HepG2 (cell line): Measurements from ENCODE around the gene MICAL3. TPM values are rescaled to one million over a fixed set of nuclear protein-coding genes. Genes with fewer than 3 reads are reported as not detected.

Source experiments
- ATAC-seq: fragments of 200-7000 bp; cut with Tn5 transposase; 3 replicates; pipeline ENCODE4 v1.9.1; 2020; ENCODE audit warnings: mild to moderate bottlenecking, moderate library complexity
- BruUV-seq: library from RNA; stranded (reverse); fragments of 400-500 nt; replicated peaks from 2 replicates; lab custom pipeline; 2021; lab: Mats Ljungman, UMichigan
- CTCF ChIA-PET: fragments of 300-600 bp; formaldehyde crosslinking; extraction: SDS; loops from one replicate; lab custom pipeline; 2021; ENCODE audit warnings: low total read pairs, inconsistent platforms, low intra/inter-chr PET ratio; lab: Yijun Ruan, JAX
- POLR2A ChIA-PET: fragments of 350-600 bp; sonication (Branson Sonifier 250); formaldehyde crosslinking; loops from one replicate; lab custom pipeline; 2020; ENCODE audit warnings: antibody characterized with exemption, inconsistent platforms; lab: Yijun Ruan, JAX
- DNase-seq: peaks from one replicate; pipeline ENCODE4 v3.0.0-alpha.2; 2015; ENCODE audit warnings: low spot score
- FAIRE-seq: peaks from 3 replicates; lab custom pipeline; 2011; peaks lifted over from hg19 to GRCh38; lab: Jason Lieb, UNC
- H2AFZ ChIP-seq: one replicate; pipeline ENCODE4 v1.6.1; 2011; ENCODE audit warnings: low read length, inconsistent platforms
- H3K27ac ChIP-seq: fragments of 300-600 bp; 3 replicates; pipeline ENCODE4 v1.8.0; 2011; ENCODE audit warnings: mixed run types, mild to moderate bottlenecking, mixed read lengths, low read length, inconsistent platforms; ENCODE audit not compliant: insufficient read depth; ENCODE audit errors: extremely low read length
- H3K27me3 ChIP-seq, 2 experiments: fragments of 200-600 bp in 1 of 2; 2 replicates in 1 of 2; 3 replicates in 1 of 2; pipeline versions ENCODE4 v1.6.0 to v1.8.0; 2011; ENCODE audit warnings: low read length in 2 of 2, mild to moderate bottlenecking in 2 of 2, moderate library complexity in 2 of 2, inconsistent platforms in 1 of 2; ENCODE audit not compliant: insufficient read depth in 2 of 2, control insufficient read depth in 1 of 2
- H3K36me3 ChIP-seq, 2 experiments: fragments of 200-600 bp in 1 of 2; replicated peaks in 1 of 2; 2 replicates in 1 of 2; 3 replicates in 1 of 2; pipeline versions ENCODE4 v1.5.1 to v1.8.0; 2011; ENCODE audit warnings: low read length in 2 of 2, inconsistent platforms in 1 of 2; ENCODE audit not compliant: insufficient read depth in 2 of 2, control insufficient read depth in 1 of 2
- H3K4me1 ChIP-seq: 2 replicates; pipeline ENCODE4 v1.5.1; 2012; ENCODE audit warnings: low read length, inconsistent platforms; ENCODE audit not compliant: insufficient read depth
- H3K4me2 ChIP-seq: 2 replicates; pipeline ENCODE4 v1.6.0; 2011; ENCODE audit warnings: low read depth, low read length, inconsistent platforms
- H3K4me3 ChIP-seq, 3 experiments: fragments of 200-600 bp in 1 of 3; sonication (generic), shearing (Covaris generic) in 1 of 3; replicated peaks in 1 of 3; 2 replicates each; pipeline ENCODE4 v1.5.1; 2011 to 2016; ENCODE audit warnings: low read length in 3 of 3, inconsistent platforms in 2 of 3, low read depth in 2 of 3, mild to moderate bottlenecking in 2 of 3, control low read depth in 1 of 3, mixed read lengths in 1 of 3; ENCODE audit not compliant: insufficient read depth in 1 of 3
- H3K79me2 ChIP-seq: one replicate; pipeline ENCODE4 v1.6.1; 2011; ENCODE audit warnings: low read length, inconsistent platforms; ENCODE audit not compliant: insufficient read depth
- H3K9ac ChIP-seq: 2 replicates; pipeline ENCODE4 v1.6.0; 2011; ENCODE audit warnings: mild to moderate bottlenecking, low read depth, low read length, inconsistent platforms; ENCODE audit not compliant: insufficient read depth
- H3K9me3 ChIP-seq: 2 replicates; pipeline ENCODE4 v1.5.1; 2012; ENCODE audit warnings: mild to moderate bottlenecking, low read length
- H4K20me1 ChIP-seq: 2 replicates; pipeline ENCODE4 v1.6.0; 2011; ENCODE audit warnings: inconsistent platforms, mild to moderate bottlenecking, low read length, moderate library complexity; ENCODE audit not compliant: insufficient read depth
- AHR ChIP-seq: IDR thresholded peaks from 2 replicates; pipeline ENCODE4 v1.6.1; 2018; ENCODE audit warnings: missing genetic modification reagents, missing compliant biosample characterization
- EED ChIP-seq: sonication (generic); formaldehyde crosslinking; IDR thresholded peaks from 2 replicates; pipeline ENCODE4 v1.5.0; 2020; ENCODE audit warnings: mild to moderate bottlenecking, missing genetic modification reagents
- ELF4 ChIP-seq: sonication (generic); formaldehyde crosslinking; IDR thresholded peaks from 2 replicates; pipeline ENCODE4 v1.5.0; 2020; ENCODE audit warnings: missing genetic modification reagents, mild to moderate bottlenecking, moderate library complexity, borderline replicate concordance
- ERF ChIP-seq: IDR thresholded peaks from 2 replicates; pipeline ENCODE4 v1.6.1; 2018; ENCODE audit warnings: missing biosample characterization, missing genetic modification reagents
- KAT2B ChIP-seq: fragments of 150-350 bp; IDR thresholded peaks from 2 replicates; pipeline ENCODE4 v1.6.1; 2014; ENCODE audit warnings: low read depth, low read length, borderline replicate concordance
- KMT2B ChIP-seq: IDR thresholded peaks from 2 replicates; pipeline ENCODE4 v1.6.1; 2016; ENCODE audit warnings: missing genetic modification reagents, missing compliant biosample characterization
- NFYC ChIP-seq: IDR thresholded peaks from 2 replicates; pipeline ENCODE4 v1.6.1; 2016; ENCODE audit warnings: missing genetic modification reagents, missing compliant biosample characterization
- PHF20 ChIP-seq: sonication (generic); formaldehyde crosslinking; IDR thresholded peaks from 2 replicates; pipeline ENCODE4 v1.5.0; 2020; ENCODE audit warnings: mild to moderate bottlenecking, missing genetic modification reagents
- SKI ChIP-seq: fragments of 450-650 bp; IDR thresholded peaks from one replicate; pipeline ENCODE4 v1.6.1; 2018; ENCODE audit warnings: mild to moderate bottlenecking; ENCODE audit not compliant: partially characterized antibody
- SMC3 ChIP-seq: IDR thresholded peaks from 2 replicates; pipeline ENCODE4 v1.6.1; 2011; ENCODE audit warnings: low read length, improper control_type of control experiment
- TCF7L2 ChIP-seq: IDR thresholded peaks from 2 replicates; pipeline ENCODE4 v1.6.1; 2011; ENCODE audit warnings: mild to moderate bottlenecking, low read depth, low read length, moderate library complexity
- ZNF567 ChIP-seq: sonication (generic); formaldehyde crosslinking; IDR thresholded peaks from 2 replicates; pipeline ENCODE4 v1.8.1; 2023; ENCODE audit warnings: mild to moderate bottlenecking, missing genetic modification reagents, borderline replicate concordance
- ZNF672 ChIP-seq: sonication (generic); formaldehyde crosslinking; IDR thresholded peaks from 2 replicates; pipeline ENCODE4 v1.8.1; 2022; ENCODE audit warnings: missing genetic modification reagents
- ZNF75D ChIP-seq: sonication (generic); formaldehyde crosslinking; IDR thresholded peaks from 2 replicates; pipeline ENCODE4 v1.8.1; 2023; ENCODE audit warnings: missing genetic modification reagents, mild to moderate bottlenecking, borderline replicate concordance
- ZNF761 ChIP-seq: sonication (generic); formaldehyde crosslinking; conservative IDR thresholded peaks from 2 replicates; pipeline ENCODE4 v1.4.0; 2020; ENCODE audit warnings: mild to moderate bottlenecking, missing genetic modification reagents
- ZSCAN21 ChIP-seq: sonication (generic); formaldehyde crosslinking; IDR thresholded peaks from 2 replicates; pipeline ENCODE4 v1.8.0; 2022; ENCODE audit warnings: mild to moderate bottlenecking, missing genetic modification reagents, moderate library complexity, borderline replicate concordance
- ZSCAN22 ChIP-seq: sonication (generic); formaldehyde crosslinking; IDR thresholded peaks from 2 replicates; pipeline ENCODE4 v1.4.0; 2020; ENCODE audit warnings: mild to moderate bottlenecking, missing genetic modification reagents
- WGBS: methylation state at CpG from one replicate; pipeline ENCODE4 v1.1.6; 2017; ENCODE audit warnings: low lambda C conversion rate; 5-methylcytosine and 5-hydroxymethylcytosine counted together
- in situ Hi-C: cut with HindIII; loops from 2 replicates; pipeline ENCODE4 v1.10.0; 2017; ENCODE audit warnings: low pct_unique_long_range_greater_than_20kb; ENCODE audit not compliant: extremely low pct_ligation_motif_present
- intact Hi-C: fragments of 100-400 bp; cut with micrococcal nuclease; formaldehyde crosslinking; loops from one replicate; pipeline ENCODE4 v1.10.0; 2022; ENCODE audit not compliant: unreplicated experiment
- polyA plus RNA-seq, 8 experiments: library from polyadenylated mRNA; depleted of rRNA in 3 of 8; stranded (reverse) in 7 of 8; unstranded in 1 of 8; fragments of >200 nt; fragmentation: Illumina TruSeq in 4 of 8; extraction: Trizol in 4 of 8; gene quantifications; 2 replicates each; pipeline versions ENCODE4 v1.2.1 to v1.2.3, GENCODE V29; 2011 to 2016; ENCODE audit warnings: low read depth in 4 of 8, missing spikeins in 1 of 8, mixed read lengths in 1 of 8; ENCODE audit not compliant: insufficient read depth in 1 of 8
- total RNA-seq, 5 experiments: library from RNA; depleted of rRNA; stranded (reverse); fragments of >200 nt; fragmentation: Illumina TruSeq; extraction: Trizol; gene quantifications; 2 replicates each; pipeline ENCODE4 v1.2.3, GENCODE V29; 2016; ENCODE audit warnings: low read depth in 1 of 5

MICAL3 gene
- total and polyA plus RNA-seq, 2 of the 13 experiments (the other 11 are each of a cell fraction or from before 2014, with no cell fraction given): 5.3 to 12.5 TPM

- no TSS peak for BruUV-seq
- CTCF ChIA-PET: no interaction called here
- Histone ChIP-seq H4K20me1 (no peaks in the 10 kb centered on the region), H2AFZ (no peak overlapping the region), H3K9me3 (no peaks in the 10 kb centered on the region), H3K79me2 (no peaks in the 10 kb centered on the region), H3K4me3 (no peak overlapping the region), H3K36me3 (peaks cover 12 to 71% of the 10 kb centered on the region in 2 experiments), H3K4me1 (no peaks in the 10 kb centered on the region), H3K9ac (no peak overlapping the region), H3K27me3 (no peaks in the 10 kb centered on the region), H3K4me2 (no peak overlapping the region), H3K27ac (no peak overlapping the region)
- intact Hi-C loops (no loop called here), in situ Hi-C loops (no loop called here)
- FAIRE-seq: no peak
- TF ChIP-seq TCF7L2 (no peak), ZNF75D (CRISPR knock-in tag) (no peak), ZNF672 (CRISPR knock-in tag) (no peak), ELF4 (no peak), ERF (CRISPR knock-in tag) (no peak), NFYC (CRISPR knock-in tag) (no peak), ZSCAN22 (CRISPR knock-in tag) (no peak), ZSCAN21 (CRISPR knock-in tag) (no peak), EED (no peak), ZNF761 (no peak), ZNF567 (CRISPR knock-in tag) (no peak), SKI (no peak), PHF20 (no peak), KMT2B (CRISPR knock-in tag) (no peak), AHR (no peak), KAT2B (no peak), SMC3 (no peak)
- no peak for ATAC-seq
- DNase-seq: no peak
- 95% methylated on average over 9 of the region's 9 CpGs for WGBS
- POLR2A ChIA-PET: no interaction called here
Observed at GRCh38 chr22:17883356-17883755, 141.0 kb downstream of the MICAL3 start.
